HG03575 (cell line): Measurements from ENCODE around the gene GPR78.

Experiments used
- ATAC-seq: cut with Tn5 transposase; IDR thresholded peaks from one replicate; pipeline ENCODE4 v1.9.1; 2021; ENCODE audit not compliant: unreplicated experiment, insufficient number of reproducible peaks, low FRiP score; ENCODE audit errors: extremely low read depth

GPR78 gene, protein sequence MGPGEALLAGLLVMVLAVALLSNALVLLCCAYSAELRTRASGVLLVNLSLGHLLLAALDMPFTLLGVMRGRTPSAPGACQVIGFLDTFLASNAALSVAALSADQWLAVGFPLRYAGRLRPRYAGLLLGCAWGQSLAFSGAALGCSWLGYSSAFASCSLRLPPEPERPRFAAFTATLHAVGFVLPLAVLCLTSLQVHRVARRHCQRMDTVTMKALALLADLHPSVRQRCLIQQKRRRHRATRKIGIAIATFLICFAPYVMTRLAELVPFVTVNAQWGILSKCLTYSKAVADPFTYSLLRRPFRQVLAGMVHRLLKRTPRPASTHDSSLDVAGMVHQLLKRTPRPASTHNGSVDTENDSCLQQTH

DNA sequence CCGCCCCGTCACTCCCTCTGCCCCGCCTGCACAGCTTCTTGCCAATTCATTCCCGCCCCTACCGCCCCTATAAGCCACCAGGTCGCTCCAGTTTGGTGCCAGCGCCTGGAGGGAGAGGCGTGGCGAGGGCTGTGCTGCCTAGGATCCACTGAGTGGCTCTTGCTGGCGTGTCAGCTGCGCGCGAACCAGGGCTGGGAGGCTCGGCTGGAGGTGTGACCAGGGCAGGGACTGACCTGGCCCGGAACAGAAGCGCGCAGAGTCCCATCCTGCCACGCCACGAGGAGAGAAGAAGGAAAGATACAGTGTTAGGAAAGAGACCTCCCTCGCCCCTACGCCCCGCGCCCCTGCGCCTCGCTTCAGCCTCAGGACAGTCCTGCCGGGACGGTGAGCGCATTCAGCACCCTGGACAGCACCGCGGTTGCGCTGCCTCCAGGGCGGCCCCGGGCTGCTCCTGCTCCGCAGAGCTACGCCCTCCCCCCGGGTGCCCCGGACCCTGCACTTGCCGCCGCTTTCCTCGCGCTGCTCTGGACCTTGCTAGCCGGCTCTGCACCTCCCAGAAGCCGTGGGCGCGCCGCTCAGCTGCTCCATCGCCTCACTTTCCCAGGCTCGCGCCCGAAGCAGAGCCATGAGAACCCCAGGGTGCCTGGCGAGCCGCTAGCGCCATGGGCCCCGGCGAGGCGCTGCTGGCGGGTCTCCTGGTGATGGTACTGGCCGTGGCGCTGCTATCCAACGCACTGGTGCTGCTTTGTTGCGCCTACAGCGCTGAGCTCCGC lies at the start of gene GPR78:
Gene GPR78, plus strand, starts transcription at position 72 of the 773 bp plus-strand sequence. Its CDS starts 591 bp downstream, at position 663.
- no peak for ATAC-seq

DNA sequence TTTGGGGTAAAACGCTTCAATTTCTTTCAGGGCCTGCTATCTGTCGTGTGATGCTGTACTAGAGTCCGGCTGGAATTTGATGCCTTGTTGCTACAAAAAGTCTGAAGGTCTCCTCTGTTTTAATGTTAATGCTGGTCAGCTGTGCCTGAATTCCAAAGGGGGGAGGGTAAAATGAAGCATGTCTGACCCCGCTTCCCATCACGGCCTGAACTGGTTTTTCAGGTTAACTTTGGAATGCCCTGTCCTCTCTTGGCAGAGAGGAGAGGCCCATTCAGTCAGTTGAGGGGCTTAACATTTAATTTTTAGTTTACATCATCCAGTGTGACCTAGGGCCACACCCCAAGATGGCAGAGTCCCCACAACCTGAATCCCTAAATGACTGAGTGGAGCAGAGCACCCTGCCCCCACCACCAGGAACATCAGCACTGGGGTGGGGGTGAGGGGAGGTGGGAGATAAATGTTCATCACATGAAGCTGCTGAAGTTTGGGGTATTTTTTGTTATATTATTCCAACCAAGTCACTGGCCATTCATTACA lies 47.9 kb upstream of the GPR78 start:
- no peak for ATAC-seq

DNA sequence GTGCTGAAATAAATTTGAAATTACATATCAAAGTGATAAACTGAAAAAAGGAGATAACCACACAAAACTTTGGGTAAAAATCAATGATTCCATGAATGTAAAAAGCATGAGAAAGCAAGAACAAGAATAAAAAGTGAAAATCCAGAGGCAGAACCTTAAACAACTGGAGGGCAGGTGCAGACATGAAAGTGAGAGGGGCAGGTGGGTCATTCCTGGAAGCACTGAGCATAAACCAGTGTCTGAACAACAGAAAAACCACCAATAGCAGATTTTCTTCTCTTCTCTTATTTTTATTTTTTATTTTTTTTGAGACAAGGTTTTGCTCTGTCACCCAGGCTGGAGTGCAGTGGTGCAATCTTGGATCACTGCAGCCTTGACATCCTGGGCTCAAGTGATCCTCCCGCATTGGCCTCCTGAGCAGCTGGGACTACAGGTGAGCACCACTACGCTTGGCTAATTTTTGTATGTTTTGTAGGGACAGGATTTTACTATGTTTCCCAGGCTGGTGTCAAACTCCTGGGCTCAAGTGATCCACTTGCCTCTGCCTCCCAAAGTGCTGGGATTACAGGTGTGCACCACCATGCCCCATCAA lies 46.8 kb upstream of the GPR78 start:
- no peak for ATAC-seq

DNA sequence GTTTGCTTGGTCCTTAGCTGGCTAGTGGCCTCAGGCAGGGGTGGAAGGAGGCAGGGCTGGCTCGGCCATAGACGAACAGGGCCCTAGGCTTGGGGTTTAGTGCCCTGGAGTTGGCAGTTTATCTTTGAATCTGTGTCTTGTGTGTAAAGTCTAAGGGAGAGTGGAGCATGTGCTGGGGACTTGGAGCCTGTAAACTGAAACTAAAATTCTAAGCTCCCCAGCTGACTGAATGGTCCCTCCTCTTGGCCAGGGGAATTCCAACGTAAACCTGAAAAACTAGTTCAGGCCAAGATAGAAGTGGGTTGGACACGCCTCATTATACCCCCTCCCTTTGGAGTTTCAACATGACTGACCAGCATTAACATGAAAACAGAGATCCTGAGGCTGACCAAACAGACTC lies 46.1 kb upstream of the GPR78 start:
- peak; percentile 75 for ATAC-seq

DNA sequence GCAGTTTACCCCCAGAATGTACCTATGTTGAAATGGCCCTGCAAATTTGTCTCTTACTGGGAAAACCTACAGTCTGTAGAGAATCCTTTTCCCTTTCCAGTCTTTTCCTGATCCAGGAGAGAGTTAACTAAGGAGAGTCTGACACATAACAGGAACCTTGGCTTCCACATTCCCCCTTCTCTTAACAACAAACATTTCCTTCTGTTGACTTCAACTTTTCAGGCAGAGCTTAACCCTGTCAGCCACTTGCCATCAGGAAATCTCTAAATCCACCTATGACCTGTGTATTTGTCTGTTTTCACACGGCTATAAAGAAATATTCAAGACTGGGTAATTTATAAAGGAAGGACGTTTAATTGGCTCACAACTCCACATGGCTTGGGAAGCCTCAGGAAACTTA lies 45.6 kb upstream of the GPR78 start:
- ATAC-seq: no peak

DNA sequence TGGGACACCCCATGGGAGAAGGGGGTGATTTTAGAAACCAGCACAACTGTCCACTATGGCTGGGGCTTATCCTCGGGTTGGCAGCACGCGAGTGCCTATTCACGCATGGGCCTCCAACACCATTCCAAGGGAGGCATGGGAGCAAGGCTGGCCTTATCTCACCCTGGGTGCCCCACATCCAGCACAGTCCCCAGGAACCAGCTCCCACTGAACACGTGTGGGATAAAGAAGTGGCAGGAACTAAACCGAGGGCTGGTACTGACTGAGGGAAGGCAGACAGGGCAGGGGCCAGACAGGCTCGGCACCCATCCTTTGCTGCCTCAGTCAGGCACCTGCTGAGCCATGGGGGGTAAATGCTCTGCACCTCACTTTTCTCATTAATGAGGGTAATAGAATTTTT lies 43.7 kb upstream of the GPR78 start:
- ATAC-seq: no peak

DNA sequence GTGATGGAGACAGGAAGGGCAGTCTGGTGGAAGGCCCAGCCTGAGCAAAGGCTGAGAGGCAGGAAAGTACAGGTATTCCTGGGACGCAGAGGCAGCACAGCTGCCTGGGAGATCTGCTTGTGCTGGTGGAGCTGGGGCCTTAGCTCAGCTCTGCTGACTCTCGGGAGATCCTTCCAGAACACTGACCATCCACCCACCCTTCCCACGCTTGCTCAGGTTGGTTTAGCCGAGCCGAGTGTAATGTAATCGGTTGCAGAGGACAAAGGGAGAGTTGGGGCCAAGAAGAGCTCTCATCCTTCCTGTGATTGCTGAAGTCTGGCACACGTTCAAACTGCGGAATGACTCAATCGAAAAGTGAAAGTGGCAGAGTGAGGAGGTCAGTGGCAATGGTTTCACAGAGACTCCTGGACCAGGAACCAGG lies 43.1 kb upstream of the GPR78 start:
- ATAC-seq: no peak

DNA sequence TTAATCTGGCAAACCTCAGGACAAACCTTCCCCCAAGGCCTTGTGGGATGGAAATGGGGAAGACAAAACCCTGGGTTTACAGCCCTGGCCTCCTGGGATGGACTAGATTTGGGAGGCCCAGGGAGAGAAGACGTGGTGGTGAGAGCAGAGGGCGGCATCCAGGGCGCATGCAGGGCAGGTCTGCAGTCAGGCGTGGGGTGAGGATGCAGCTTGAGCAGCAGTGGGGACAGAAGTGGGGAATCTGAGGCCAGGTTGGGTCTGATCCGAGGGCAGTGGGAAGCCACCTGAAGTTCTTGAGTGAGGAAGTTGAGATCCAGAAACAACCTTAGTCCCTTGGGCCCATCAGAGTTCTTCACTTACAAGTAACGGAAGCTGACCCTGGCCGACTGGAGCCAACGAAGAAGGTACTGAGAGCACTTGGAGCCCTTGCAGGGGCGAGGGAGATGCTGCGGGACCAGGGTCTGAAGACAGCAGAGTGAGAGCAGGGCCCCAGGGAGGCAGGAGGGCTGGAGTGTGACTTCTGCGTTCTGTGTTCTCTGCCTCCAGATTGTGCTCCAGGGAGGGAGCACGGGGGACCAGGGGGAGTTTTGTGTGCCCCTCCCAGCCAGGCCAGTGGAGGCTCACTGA lies 42.0 kb upstream of the GPR78 start:
- no peak for ATAC-seq

DNA sequence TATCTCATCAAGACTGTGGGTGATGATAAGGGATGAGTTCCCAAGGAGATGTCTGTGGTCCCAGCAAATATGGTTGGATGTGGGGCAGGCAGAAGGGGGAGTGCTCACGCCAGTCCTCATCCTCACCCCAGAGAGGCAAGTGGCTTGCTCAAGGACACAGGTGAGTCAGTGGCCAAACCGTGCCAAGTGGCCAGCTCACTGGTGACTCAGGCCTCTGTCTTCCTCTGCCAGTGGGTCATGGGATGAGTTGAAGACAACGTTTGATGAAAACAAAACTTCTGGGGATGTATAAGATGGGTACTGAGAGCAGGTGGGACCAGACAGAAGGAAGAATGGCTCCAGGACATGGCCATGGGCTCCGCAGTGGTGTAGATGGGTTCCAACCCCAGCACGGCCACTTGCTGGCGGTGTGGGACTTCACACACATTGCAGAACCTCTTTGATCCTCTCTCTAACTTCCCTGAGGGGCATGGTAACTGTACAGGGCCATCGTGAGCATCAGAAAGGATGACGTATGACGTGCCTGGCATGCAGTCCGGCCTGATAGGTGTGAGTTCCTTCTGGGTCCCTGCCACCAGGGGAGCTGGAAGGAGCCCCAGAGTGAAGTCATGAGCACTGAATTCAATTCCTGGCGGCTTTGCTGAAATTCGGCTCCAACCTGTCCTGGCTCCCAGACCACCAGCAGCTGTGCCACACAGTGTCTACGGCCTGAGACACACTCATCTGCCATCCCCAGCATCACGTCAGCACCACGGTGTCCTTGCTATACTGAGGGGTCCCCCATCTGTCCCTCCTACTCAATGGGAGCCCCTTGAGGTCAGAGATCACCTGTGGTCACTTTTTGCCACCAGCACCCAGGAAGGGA lies 41.3 kb upstream of the GPR78 start:
- no peak for ATAC-seq

DNA sequence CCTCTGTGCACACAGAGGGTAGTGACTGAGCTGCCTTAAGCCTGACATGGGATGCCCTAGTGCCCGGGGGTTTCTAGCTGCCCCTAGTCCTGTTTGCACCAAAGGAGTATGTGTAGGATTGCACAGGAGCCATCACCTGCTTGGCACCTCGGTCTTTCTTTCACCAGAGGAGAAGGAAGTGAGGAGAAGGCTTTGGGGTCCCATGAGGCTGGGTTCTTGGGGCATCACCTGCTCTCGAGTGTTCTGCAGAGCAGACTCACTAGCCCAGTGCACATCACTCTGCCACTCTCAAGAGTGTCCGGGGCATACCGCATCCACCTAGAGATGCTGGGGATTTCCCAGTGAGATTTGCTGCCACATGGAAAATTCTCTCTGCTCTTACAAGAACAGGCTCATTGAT lies 40.5 kb upstream of the GPR78 start:
- ATAC-seq: no peak

DNA sequence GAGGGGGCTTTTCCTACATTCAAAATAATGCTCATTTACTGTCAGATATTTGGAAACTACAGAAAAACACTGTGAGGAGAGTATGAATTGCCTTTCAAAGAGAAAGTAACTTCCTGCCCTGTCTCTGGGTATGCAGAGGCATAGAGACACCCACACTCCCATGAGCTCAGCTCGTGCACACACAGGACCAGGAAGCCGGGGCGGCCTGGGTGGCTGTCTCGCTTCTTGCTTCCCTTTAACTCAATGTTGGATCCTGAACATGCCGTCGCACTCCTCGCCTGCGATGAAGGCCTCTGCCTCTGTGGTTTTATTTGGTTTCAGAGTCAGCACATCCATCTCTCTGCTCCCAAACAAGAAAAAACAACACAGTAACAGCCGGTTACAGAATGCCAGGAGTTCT lies 40.1 kb upstream of the GPR78 start:
- no peak for ATAC-seq

DNA sequence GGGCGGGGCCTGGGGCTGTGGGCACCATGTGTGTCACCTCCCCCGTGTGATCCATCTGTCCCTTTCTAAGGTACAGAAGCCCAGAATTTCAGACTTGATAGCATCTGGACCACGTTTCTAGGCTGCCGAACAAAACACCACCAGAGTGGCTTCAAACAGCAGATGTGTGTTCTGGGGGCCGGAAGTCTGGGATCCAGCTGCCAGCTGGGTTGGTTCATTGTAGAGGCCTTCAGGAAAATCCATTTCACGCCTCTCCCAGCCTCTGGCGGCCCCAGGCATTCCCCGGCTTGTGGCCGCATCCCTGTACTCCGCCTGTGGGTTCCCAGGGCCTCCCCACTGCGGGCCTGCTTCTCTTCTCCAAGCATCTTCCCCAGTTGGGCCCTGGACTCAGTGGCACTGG lies 39.6 kb upstream of the GPR78 start:
- no peak for ATAC-seq

DNA sequence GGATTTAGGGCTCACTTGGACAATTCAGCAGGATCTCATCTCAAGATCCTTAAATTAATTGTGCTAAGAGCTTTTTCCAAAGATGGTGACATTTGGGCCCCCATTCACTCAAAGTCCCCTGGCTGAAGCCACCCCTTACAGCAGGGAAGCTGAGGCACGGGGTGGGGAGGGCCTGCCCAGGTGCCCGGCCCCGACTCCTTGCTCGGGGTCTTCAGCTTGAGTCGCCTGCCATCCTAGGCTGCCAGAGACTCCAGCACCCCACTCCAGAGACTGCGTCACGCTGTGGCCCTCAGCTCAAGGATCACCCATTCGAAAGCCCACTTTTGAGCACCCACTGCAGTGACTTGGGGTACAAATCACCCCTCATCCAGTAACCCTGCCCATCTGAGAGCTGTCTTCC lies 39.2 kb upstream of the GPR78 start:
- no peak for ATAC-seq

DNA sequence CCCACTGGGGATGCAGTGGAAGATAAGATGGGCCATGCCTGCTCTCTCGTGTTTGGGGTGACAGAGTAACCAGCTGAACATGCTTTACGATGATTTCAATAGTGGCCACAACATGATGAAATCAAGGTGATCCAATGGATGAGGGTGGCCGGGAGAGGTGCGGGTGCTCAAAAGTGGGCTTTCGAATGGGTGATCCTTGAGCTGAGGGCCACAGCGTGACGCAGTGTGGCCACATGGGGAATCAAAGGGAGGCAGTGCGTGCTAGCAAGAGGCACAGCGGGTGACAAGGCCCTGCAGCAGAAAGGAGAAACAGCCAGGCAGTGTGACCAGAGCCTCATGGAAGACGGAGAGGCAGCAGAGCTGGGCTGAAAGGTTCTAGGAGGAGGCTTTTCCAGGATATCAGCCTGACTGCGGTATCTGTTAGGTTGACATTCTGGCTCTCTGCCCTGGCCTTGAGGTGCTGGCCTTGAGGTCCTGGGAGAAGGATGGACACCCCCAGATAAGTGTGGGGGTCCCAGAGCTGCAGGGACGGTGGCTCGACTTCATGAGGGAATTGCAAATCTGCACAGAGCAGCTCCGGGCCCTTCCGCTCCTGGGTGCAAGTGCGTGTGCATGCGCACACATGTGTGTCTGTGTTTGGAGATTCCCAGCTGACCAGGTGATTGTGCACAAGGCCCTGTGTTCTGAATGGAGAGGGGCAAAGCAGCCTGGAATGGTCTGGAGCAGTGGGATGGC lies 38.0 kb upstream of the GPR78 start:
- ATAC-seq: no peak

DNA sequence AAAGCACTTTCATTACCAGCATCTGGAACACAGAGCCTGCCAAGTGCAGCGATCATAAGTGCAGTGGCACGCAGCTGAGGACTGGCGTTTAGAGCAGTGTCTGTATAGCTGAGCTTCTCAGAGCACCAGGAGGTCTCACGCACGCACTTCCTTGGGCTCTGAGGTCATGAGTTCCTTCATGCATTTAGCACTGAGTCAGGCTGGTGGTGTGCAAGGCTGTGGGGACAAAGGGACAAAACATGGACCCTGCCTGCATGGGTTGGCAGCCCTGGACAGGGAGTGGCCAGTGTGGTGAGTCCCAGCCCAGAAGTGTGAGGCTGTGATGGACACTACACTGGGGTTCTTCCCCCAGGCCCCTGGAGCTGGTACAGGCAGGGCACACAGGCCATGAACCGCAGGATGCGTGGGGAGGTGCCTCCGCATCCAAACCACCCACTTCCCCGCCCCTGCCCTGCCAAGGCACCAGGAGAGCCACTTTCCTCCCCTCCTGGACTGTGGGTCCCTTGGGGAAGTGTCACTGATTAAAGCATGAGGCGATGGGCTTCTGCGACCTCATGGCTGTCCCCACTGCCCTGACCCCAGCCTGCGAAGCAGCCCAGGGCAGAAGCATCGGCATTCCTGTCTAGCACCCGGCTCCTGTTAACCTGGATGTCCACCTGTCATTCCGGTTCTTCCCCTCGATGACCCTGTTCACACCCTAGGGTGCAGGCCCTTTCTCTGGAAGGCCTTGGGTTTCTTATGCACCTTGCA lies 37.2 kb upstream of the GPR78 start:
- ATAC-seq: no peak

DNA sequence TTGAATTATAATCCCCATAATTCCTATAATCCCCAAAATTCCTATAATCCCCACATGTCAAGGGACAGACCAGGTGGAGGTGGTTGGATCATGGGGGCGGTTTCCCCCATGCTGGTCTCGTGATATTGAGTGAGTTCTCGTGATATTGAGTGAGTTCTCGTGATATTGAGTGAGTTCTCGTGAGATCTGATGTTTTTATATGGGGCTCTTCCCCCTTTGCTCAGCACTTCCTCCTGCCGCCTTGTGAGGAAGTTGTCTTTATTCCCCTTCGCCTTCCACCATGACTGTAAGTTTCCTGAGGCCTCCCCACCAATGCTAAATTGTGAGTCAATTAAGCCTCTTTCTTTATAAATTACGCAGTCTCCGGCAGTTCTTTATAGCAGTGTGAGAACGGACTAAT lies 36.6 kb upstream of the GPR78 start:
- ATAC-seq: no peak

DNA sequence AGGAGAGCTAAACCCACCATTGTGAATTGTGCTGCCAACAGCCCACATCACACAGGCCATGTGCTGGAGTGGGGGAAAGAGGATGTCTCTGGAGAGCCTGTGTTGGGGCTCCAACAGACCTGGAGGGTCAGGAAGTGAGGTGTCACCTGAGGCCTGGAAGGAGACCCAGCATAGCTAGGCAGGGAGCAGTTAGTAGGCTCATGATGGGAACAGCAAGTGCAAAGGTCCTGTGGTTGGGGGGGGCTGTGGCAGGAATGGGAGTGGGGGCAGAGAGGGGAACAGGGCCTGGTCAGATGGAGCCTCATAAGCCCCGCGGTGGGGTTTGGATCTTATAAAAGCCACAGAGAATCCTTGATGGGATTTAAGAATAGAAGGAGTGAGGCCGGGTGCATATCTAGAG lies 35.9 kb upstream of the GPR78 start:
- no peak for ATAC-seq
